Heart left ventricle (tissue), 13 donors: ENCODE results near the gene ITGB8.

Source experiments
- CTCF ChIP-seq, 12 donors: fragments of 200-600 bp; sonication (generic) in 4 of 12; IDR thresholded peaks; one replicate each; pipeline versions ENCODE4 v1.5.0 to v1.8.0; 2018 to 2022; ENCODE audit warnings: antibody characterized with exemption in 12 of 12, mild to moderate bottlenecking in 5 of 12
- POLR2A ChIP-seq, 2 donors: fragments of 450-650 bp; IDR thresholded peaks; one replicate each; pipeline ENCODE4 v1.6.1; 2017; ENCODE audit warnings: antibody characterized with exemption in 2 of 2, mild to moderate bottlenecking in 2 of 2, moderate library complexity in 2 of 2
- donor health status: ischemic (EF 13 %, LVEDD 7.1; RV severe dilation, severe dysfunction).
- donor health status: DM: no; HTN: yes; CAD: no.
- donor health status: DM: no; HTN: no; CAD: no.
- donor health status: ischemic (EF 25% LVEDD 6.9; RV normal size, moderate dysfunction).
- donor health status: ischemic (EF 25% LVEDD 5.7; RV mildly dilated, moderate dysfunction).
- donor health status: ischemic (EF 35%, LVEDD 5.7; RV mildly dilated, moderate dysfunction).
- donor health status: nonischemic (EF 11% LVEDD 7.7; RV severe dilation, severe dysfunction).
- donor health status: DM: yes; HTN: yes; CAD: no.
- donor health status: PGD.
- donor health status: ischemic (EF 29% LVEDD 5.4; RV normal size, mild dysfunction).
- donor health status: nonischemic (EF 23%, LVEDD 6.1; RV moderate dilation, normal function).

GRCh38 chr7:20304366-20304765 lies 26.3 kb upstream of the ITGB8 start:
- TF ChIP-seq CTCF (IDR thresholded peaks at IDR 0.05): no peak
- no peak for TF ChIP-seq POLR2A (IDR thresholded peaks at IDR 0.05)
